Dermis blood vessel endothelial cell (primary cell): ENCODE results near the gene PI4KB. TPM values are rescaled to one million over a fixed set of nuclear protein-coding genes. Genes with fewer than 3 reads are reported as not detected.

ENCODE experiments used
- DNase-seq: peaks from one replicate; pipeline ENCODE4 v3.0.0; 2010
- total RNA-seq: library from RNA; depleted of rRNA; stranded (reverse); fragments of >200 nt; gene quantifications from 2 replicates; pipeline ENCODE4 v1.2.3, GENCODE V29; 2014

The PI4KB gene
- total RNA-seq, 1 donor from 2014 or later: 55.3 TPM

GRCh38 chr1:151346082-151346768 lies 19.0 kb upstream of the PI4KB start:
- peak; percentile 13 for DNase-seq

GRCh38 chr1:151344291-151344690 lies 17.1 kb upstream of the PI4KB start:
- DNase-seq: no peak

GRCh38 chr1:151343587-151343986 lies 16.4 kb upstream of the PI4KB start:
- DNase-seq: no peak

GRCh38 chr1:151342569-151342968 lies 15.4 kb upstream of the PI4KB start:
- DNase-seq: no peak

GRCh38 chr1:151342021-151342420 lies 14.8 kb upstream of the PI4KB start:
- peak; percentile 22 for DNase-seq

GRCh38 chr1:151340870-151341754 lies 13.9 kb upstream of the PI4KB start:
- DNase-seq: peak; percentile 91

GRCh38 chr1:151336556-151336955 lies 9.3 kb upstream of the PI4KB start:
- no peak for DNase-seq

- DNase-seq: no peak
Observed at GRCh38 chr1:151334822-151335221, 7.6 kb upstream of the PI4KB start.

- DNase-seq: no peak
Observed at GRCh38 chr1:151327903-151328674, 873 bp upstream of the PI4KB start.

- peak; percentile 52 for DNase-seq
Observed at GRCh38 chr1:151326619-151327222, 495 bp downstream of the PI4KB start.

GRCh38 chr1:151325646-151326429 lies 1.4 kb downstream of the PI4KB start:
- DNase-seq: no peak

- no peak for DNase-seq
Observed at GRCh38 chr1:151325231-151325630, 2.0 kb downstream of the PI4KB start.

GRCh38 chr1:151324390-151324930 lies 2.8 kb downstream of the PI4KB start:
- no peak for DNase-seq

GRCh38 chr1:151318975-151319374 lies 8.2 kb downstream of the PI4KB start:
- DNase-seq: peak; percentile 55

GRCh38 chr1:151315565-151316235 lies 11.5 kb downstream of the PI4KB start:
- no peak for DNase-seq

- DNase-seq: peak; percentile 79
Observed at GRCh38 chr1:151314137-151314875, 12.9 kb downstream of the PI4KB start.

- no peak for DNase-seq
Observed at GRCh38 chr1:151313501-151313900, 13.7 kb downstream of the PI4KB start.

- no peak for DNase-seq
Observed at GRCh38 chr1:151312826-151313225, 14.4 kb downstream of the PI4KB start.

GRCh38 chr1:151312411-151312810 lies 14.8 kb downstream of the PI4KB start:
- no peak for DNase-seq
